ENCODE measurements around the gene MTUS2.

- TF ChIP-seq CTCF (IDR thresholded peaks at IDR 0.05): no peak
- no peak for TF ChIP-seq POLR2A (IDR thresholded peaks at IDR 0.05)
These were observed 730.4 kb downstream of the MTUS2 start for GRCh38 chr13:29550430-29550988.

Measured in body of pancreas (tissue), 4 donors.